Fibroblast of skin of back (primary cell): Measurements from ENCODE around the gene MPPED1.

Experiments used
- DNase-seq: peaks from one replicate; pipeline ENCODE4 v3.0.0-alpha.2; 2013

MPPED1 gene

GRCh38 chr22:43502306-43502874, 90.6 kb downstream of the MPPED1 start:
- DNase-seq = no peak

GRCh38 chr22:43504068-43504467, 92.3 kb downstream of the MPPED1 start:
- DNase-seq = no peak

DNA sequence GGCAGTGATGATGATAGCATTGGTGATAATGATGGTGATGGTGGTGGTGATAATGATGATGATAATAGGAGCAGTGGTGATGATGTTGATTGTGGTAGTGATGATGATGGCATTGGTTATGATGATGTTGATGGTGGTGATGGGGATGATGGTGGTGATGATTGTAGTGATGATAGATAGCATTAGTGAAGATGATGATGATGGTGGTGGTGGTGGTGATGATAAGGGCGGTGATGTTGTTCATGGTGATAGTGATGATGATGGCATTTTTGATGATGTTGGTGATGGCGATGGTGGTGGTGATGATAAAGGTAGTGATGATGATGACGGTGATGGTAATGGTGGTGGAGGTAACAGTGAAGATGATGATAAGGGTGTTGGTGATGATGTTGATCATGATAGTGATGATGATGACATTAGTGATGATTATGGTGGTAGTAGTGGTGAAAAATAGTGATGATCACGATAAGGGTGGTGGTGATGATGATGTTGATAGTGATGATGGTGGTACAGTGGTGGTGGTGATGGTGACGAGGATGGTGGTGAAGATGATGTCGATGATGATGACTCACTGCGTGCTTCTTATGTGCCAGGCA, 93.0 kb downstream of the MPPED1 start:
- DNase-seq = no peak

GRCh38 chr22:43505423-43505822, 93.6 kb downstream of the MPPED1 start:
- no peak for DNase-seq

DNA sequence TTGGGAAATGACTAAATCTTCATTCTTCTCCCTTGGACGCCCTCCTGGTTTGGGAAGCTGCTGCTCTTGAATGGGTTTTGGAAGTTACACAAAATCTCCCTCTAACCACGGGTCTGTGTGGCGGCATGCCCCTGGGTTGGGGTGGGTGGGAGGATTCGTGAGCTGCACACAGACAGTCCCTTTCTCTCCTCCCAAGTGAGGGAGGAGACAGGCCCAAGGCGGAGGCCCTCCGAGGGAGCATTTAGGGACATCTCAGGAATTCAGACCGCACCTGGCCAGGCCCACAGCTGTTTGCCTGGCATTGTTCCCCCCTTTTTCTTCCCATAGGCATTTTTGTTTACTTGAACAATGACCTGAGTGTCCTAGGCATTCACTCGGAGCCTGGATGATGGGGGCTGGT, 94.1 kb downstream of the MPPED1 start:
- DNase-seq = no peak

GRCh38 chr22:43506487-43506886, 94.7 kb downstream of the MPPED1 start:
- no peak for DNase-seq

DNA sequence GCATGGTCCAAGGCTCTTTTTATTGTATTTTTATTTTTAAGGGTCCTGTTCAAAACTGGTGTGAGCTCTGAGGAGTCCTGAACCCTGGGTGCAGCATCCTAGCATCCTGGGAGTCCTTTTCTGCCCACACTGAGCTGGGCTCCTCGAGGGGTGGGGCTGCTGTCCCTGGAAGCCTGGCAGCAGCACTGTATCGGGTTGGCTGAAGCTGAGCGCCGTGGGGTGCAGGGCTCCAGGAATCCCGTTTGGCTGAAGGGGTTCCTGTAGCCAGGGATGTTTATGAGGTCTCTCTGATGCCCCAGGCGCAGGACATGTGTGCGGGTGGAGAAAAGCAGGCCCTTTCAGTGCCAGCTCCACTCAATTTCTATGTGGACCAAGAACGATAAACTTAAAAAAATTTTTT, 95.4 kb downstream of the MPPED1 start:
- DNase-seq = no peak

DNA sequence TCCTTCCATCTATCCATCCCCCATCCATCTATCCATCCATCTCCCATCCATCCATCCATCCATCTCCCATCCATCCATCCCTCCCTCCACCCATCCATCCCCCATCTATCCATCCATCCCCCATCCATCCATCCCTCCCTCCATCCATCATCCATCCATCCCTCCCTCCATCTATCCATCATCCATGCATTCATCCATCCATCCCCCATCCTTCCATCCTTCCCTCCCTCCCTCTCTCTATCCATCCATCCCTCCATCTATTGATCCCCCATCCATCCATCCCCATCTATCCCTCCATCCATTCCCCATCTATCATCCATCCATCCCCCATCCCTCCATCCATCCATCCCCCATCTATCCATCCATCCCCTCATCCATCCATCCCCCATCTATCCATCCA, 96.7 kb downstream of the MPPED1 start:
- DNase-seq = no peak

- no peak for DNase-seq
These were observed 97.5 kb downstream of the MPPED1 start for GRCh38 chr22:43509337-43509736.

GRCh38 chr22:43510281-43511070, 98.7 kb downstream of the MPPED1 start:
- DNase-seq = no peak

- DNase-seq = no peak
These were observed 99.6 kb downstream of the MPPED1 start for GRCh38 chr22:43511276-43511910.

DNA sequence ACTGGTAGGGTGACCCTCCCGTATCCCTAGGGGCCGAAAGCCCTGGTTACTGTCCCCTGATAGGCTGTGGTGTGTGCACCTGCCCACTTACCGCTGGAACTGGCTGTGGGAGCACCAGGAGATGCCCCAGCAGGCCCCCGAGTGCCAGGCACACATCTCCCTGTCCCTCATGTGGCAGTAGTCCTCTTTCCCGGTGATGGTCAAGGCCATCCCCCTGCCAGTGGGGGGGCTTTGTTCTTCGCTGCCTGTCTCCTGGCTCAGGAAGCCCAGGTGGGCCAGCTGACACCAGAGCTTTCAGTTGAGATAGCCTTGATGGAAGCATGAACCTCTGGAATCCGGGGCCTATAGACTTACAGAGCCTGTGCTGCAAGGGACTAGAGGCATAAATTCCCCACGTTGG, 100.5 kb downstream of the MPPED1 start:
- DNase-seq = no peak

- DNase-seq = no peak
These were observed 102.8 kb downstream of the MPPED1 start for GRCh38 chr22:43514476-43515157.

DNA sequence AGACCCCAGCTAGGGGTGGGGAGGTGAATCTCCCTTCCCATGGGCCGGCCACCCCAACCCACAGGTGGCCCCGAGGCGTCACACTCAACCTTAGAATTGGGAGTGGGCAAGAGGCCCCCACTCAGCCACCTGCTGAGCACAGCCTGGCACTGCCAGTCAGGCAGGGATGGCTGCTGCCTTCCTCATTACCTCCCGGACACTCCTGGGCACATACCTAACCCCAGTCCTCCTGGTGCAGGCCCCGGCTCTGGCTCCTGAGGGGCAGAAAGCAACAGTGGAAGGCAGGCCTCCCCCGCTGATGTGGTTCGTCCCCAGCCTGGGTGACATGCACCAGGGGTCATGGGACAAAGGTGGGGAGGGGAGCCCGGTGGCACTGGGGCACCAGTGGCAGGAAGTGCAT, 103.6 kb downstream of the MPPED1 start:
- DNase-seq = no peak

DNA sequence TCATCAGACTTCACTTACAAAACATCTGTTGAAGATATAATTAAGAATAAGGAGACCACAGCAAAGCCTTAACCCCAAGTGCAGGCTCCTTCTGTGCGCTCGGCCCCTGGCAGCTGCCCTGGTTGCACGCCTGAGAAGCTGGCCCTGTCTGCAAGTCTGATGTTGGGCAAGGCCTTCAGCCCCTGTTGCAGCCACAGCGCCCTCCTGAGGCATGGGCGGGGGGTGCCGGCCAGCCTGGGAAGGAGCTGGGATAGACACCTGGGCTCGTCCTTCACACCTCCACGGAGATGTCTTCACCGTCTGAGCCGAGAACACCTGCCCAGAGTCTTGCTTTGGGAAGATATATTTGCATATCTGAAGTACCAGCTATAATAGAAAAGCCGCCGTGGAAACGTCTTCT, 104.1 kb downstream of the MPPED1 start:
- DNase-seq = no peak

- no peak for DNase-seq
These were observed 104.6 kb downstream of the MPPED1 start for GRCh38 chr22:43516386-43516785.

DNA sequence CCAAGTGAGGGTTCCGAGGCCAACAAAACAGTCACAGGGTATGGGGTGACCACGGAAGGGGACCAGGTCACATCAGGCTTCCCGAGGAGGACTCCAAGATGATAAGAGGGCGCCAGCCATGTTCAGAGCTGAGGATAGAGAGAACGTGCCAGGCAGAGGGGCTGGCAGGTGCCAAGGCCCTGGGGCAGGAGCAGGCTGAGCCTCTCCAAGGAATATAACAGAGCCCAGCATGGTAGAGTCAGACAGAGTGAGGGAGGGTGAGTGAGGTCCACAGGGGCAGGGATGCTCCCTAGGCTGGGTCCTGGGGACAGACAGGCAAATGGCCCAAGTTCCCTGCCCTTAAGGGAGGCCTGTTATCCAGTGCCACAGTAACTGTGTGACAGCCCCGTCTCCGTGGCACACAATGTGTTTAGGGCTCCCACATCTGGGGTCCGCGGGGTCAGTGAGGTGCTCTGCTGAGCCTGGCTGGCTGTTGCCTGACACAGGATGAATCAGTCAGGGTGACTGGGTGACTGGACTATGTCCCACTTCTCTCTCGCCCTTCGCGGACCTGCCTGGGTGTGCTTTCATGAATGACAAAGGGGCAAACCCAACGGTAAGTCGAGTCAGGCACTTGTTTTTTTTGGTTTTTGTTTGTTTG, 105.3 kb downstream of the MPPED1 start:
- no peak for DNase-seq

GRCh38 chr22:43520632-43521039, 108.8 kb downstream of the MPPED1 start:
- peak; percentile 8 for DNase-seq

GRCh38 chr22:43521716-43522115, 109.9 kb downstream of the MPPED1 start:
- DNase-seq = peak; percentile 44

GRCh38 chr22:43526117-43526655, 114.4 kb downstream of the MPPED1 start:
- no peak for DNase-seq

DNA sequence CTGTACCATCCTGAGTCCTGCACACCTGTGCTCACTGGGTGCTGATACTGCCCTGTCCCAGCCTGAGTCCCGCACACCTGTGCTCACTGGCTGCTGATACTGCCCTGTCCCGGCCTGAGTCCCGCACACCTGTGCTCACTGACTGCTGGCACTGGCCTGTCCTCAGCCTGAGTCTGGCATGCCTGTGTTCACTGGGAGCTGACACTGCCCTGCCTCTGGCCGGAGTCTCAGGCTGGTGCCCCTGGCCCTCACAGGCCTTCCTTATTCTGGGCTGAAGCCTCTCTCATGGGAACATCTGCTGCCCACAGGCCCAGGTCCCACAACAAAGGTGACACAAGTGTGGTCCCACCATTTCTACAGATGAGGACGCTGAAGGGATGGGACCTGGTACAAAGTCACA, 115.1 kb downstream of the MPPED1 start:
- DNase-seq = no peak
